Endothelial cell of umbilical vein (primary cell): ENCODE measurements around the gene CALML5. TPM values are rescaled to one million over a fixed set of nuclear protein-coding genes. Genes with fewer than 3 reads are reported as not detected.

Experiments
- BruUV-seq: library from RNA; stranded (reverse); fragments of 400-500 nt; replicated peaks from 2 replicates; lab custom pipeline; 2021; lab: Mats Ljungman, UMichigan
- CTCF ChIA-PET: fragments of 300-600, 350-600 bp; sonication (Branson Sonifier 250); formaldehyde crosslinking; loops from one replicate; lab custom pipeline; 2021; ENCODE audit warnings: antibody characterized with exemption, inconsistent platforms; lab: Charles Lee
- POLR2A ChIA-PET: fragments of 300-600, 350-600 bp; sonication (Branson Sonifier 250); formaldehyde crosslinking; loops from one replicate; lab custom pipeline; 2021; ENCODE audit warnings: antibody characterized with exemption, inconsistent platforms; lab: Charles Lee
- DNase-seq: peaks from one replicate; pipeline ENCODE4 v3.0.0-alpha.2; 2011; ENCODE audit warnings: low read depth, low spot score
- FAIRE-seq: peaks from 2 replicates; lab custom pipeline; 2011; peaks lifted over from hg19 to GRCh38; lab: Jason Lieb, UNC
- H2AFZ ChIP-seq: 2 replicates; pipeline ENCODE4 v1.6.0; 2012; ENCODE audit warnings: low read depth, low read length, control low read depth, inconsistent platforms
- H3K27ac ChIP-seq: 2 replicates; pipeline ENCODE4 v1.5.1; 2011; ENCODE audit warnings: low read depth, mild to moderate bottlenecking, control low read depth, low read length, moderate library complexity; ENCODE audit not compliant: insufficient read depth
- H3K27me3 ChIP-seq, 2 experiments: 2 replicates each; pipeline versions ENCODE4 v1.6.0 to v1.6.1; 2011; ENCODE audit warnings: low read length in 2 of 2, mixed read lengths in 1 of 2; ENCODE audit not compliant: control insufficient read depth in 2 of 2, insufficient read depth in 2 of 2
- H3K36me3 ChIP-seq, 2 experiments: 2 replicates in 1 of 2; 3 replicates in 1 of 2; pipeline ENCODE4 v1.5.1; 2011; ENCODE audit warnings: low read length in 2 of 2, mild to moderate bottlenecking in 1 of 2, moderate library complexity in 1 of 2; ENCODE audit not compliant: control insufficient read depth in 2 of 2, insufficient read depth in 2 of 2; ENCODE audit errors: extremely low read depth in 1 of 2
- H3K4me1 ChIP-seq: 3 replicates; pipeline ENCODE4 v1.5.1; 2011; ENCODE audit warnings: mild to moderate bottlenecking, low read length; ENCODE audit not compliant: control insufficient read depth, insufficient read depth; ENCODE audit errors: extremely low read depth
- H3K4me2 ChIP-seq: 2 replicates; pipeline ENCODE4 v1.6.1; 2011; ENCODE audit warnings: low read length, control low read depth, mixed read lengths; ENCODE audit not compliant: insufficient read depth
- H3K4me3 ChIP-seq, 3 experiments: fragments of 200-600 bp in 1 of 3; sonication (generic), shearing (Covaris generic) in 1 of 3; replicated peaks in 1 of 3; 2 replicates each; pipeline ENCODE4 v1.5.1; 2011 to 2016; ENCODE audit warnings: control low read depth in 3 of 3, low read length in 3 of 3, mild to moderate bottlenecking in 2 of 3, inconsistent platforms in 1 of 3, low read depth in 1 of 3, moderate library complexity in 1 of 3; ENCODE audit not compliant: insufficient read depth in 1 of 3
- H3K79me2 ChIP-seq: 2 replicates; pipeline ENCODE4 v1.6.0; 2012; ENCODE audit warnings: low read length, inconsistent platforms; ENCODE audit not compliant: control insufficient read depth, insufficient read depth
- H3K9ac ChIP-seq: replicated peaks from 2 replicates; pipeline ENCODE3; 2011; ENCODE audit warnings: low read length, control low read depth; ENCODE audit not compliant: insufficient read depth; ENCODE audit errors: extremely low read depth
- H3K9me1 ChIP-seq: replicated peaks from 3 replicates; pipeline ENCODE4 v1.6.0; 2011; ENCODE audit warnings: mild to moderate bottlenecking, low read length; ENCODE audit not compliant: control insufficient read depth, insufficient read depth; ENCODE audit errors: extremely low read depth
- H3K9me3 ChIP-seq: replicated peaks from 2 replicates; pipeline ENCODE4 v1.5.1; 2012; ENCODE audit warnings: low read length, inconsistent platforms; ENCODE audit not compliant: control insufficient read depth, insufficient read depth
- H4K20me1 ChIP-seq: replicated peaks from 2 replicates; pipeline ENCODE3; 2011; ENCODE audit warnings: mild to moderate bottlenecking, low read length; ENCODE audit not compliant: control insufficient read depth, insufficient read depth; ENCODE audit errors: extremely low read depth
- FOS ChIP-seq: IDR thresholded peaks from 2 replicates; pipeline ENCODE4 v1.6.1; 2011; ENCODE audit warnings: mild to moderate bottlenecking, low read length, moderate library complexity, borderline replicate concordance; ENCODE audit not compliant: insufficient read depth
- GATA2 ChIP-seq: IDR thresholded peaks from 2 replicates; pipeline ENCODE4 v1.7.0; 2011; ENCODE audit warnings: low read depth, mild to moderate bottlenecking, moderate library complexity, mixed read lengths, low read length; ENCODE audit not compliant: insufficient read length, insufficient read depth
- JUN ChIP-seq: IDR thresholded peaks from 2 replicates; pipeline ENCODE4 v1.6.1; 2011; ENCODE audit warnings: borderline replicate concordance, low read depth; ENCODE audit not compliant: insufficient read length, insufficient read depth
- MAX ChIP-seq: IDR thresholded peaks from 2 replicates; pipeline ENCODE4 v1.6.1; 2011; ENCODE audit not compliant: insufficient read depth, insufficient read length
- POLR2A ChIP-seq: IDR thresholded peaks from 2 replicates; pipeline ENCODE4 v1.6.1; 2012; ENCODE audit warnings: low read depth, mild to moderate bottlenecking, control low read depth, low read length
- POLR2AphosphoS5 ChIP-seq: IDR thresholded peaks from 2 replicates; pipeline ENCODE4 v1.6.1; 2012; ENCODE audit warnings: low read depth, mild to moderate bottlenecking, control low read depth, low read length, moderate library complexity; ENCODE audit not compliant: insufficient read depth
- dilution Hi-C: fragments of 300-500 bp; cut with MboI; formaldehyde crosslinking; loops from one replicate; pipeline ENCODE4 v1.15.0; 2019; ENCODE audit warnings: low sequenced_read_pairs; ENCODE audit not compliant: extremely low pct_ligation_motif_present
- intact Hi-C: fragments of 100-400 bp; cut with micrococcal nuclease; formaldehyde crosslinking; loops from one replicate; pipeline ENCODE4 v1.10.0; 2022
- polyA plus RNA-seq, 4 experiments: library from polyadenylated mRNA; depleted of rRNA in 3 of 4; stranded (reverse) in 3 of 4; unstranded in 1 of 4; fragments of >200 nt; gene quantifications; 2 replicates each; pipeline versions ENCODE4 v1.2.1 to v1.2.3, GENCODE V29; 2011 to 2012; ENCODE audit warnings: missing spikeins in 1 of 4
- total RNA-seq: library from RNA; stranded (reverse); gene quantifications from 2 replicates; pipeline ENCODE4 v1.2.3, GENCODE V29; 2021

Gene CALML5
- total and polyA plus RNA-seq, 2 donors (not counting 3 experiments of a cell fraction or from before 2014, with no cell fraction given) = not detected

GRCh38 chr10:5500910-5501309, 1.5 kb upstream of the CALML5 start:
- dilution Hi-C loops = no loop called here
- POLR2A ChIA-PET = no interaction called here

DNA sequence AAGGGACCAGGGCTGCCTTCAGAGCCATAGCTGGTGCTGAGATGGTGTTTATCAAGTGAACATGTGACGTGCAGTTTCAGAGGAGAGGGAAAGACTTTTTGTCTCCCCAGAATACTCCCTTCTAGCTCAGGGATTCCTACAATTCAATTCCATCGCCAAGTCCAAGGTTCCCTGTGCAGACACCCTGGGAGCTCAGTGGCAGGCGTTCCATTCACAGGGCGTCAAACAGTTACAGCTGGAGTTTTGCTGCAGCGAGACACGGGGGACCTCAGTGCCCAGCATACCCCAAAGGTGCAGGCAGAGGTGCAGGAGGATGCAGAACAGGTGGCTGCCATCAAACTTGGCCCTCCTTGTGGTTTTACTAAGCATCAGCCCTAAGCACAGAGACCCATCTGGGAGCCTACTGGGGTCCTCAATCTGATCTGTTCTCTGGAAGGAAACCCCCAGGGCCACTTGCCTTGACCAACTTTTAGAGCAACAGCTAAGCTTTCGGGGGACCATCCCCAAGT, 846 bp upstream of the CALML5 start:
- intact Hi-C loops = no loop called here
- Histone ChIP-seq H3K9me1 (no peaks in the 10 kb centered on the region), H3K9ac (no peak overlapping the region), H3K9me3 (no peaks in the 10 kb centered on the region), H3K36me3 (no peaks in the 10 kb centered on the region), H2AFZ (no peak overlapping the region), H4K20me1 (no peaks in the 10 kb centered on the region), H3K27ac (no peak overlapping the region), H3K4me1 (no peaks in the 10 kb centered on the region), H3K4me3 (no peak overlapping the region), H3K4me2 (no peak overlapping the region), H3K27me3 (peaks cover 1 to 2% of the 10 kb centered on the region in 2 experiments), H3K79me2 (no peaks in the 10 kb centered on the region)
- ChIA-PET CTCF (interaction anchor here (1.0 kb wide), 1 partner anchor 123 kb away, joined by 3 read pairs; no protein-coding TSS in a partner anchor), POLR2A (no interaction called here)
- DNase-seq (no peak), FAIRE-seq (no peak)
- dilution Hi-C loops = no loop called here
- TF ChIP-seq POLR2AphosphoS5 (no peak), GATA2 (no peak), JUN (no peak), MAX (no peak), FOS (no peak)
- no TSS peak for BruUV-seq

More at GRCh38 chr10:5500910-5501309, 1.5 kb upstream of the CALML5 start:
- H3K9me3 ChIP-seq = no peaks in the 10 kb centered on the region
- no peak overlapping the region for H3K27ac ChIP-seq
- no peaks in the 10 kb centered on the region for H3K36me3 ChIP-seq
- TF ChIP-seq POLR2A = no peak
- no peak for TF ChIP-seq POLR2AphosphoS5
- TF ChIP-seq FOS = no peak
- H3K4me2 ChIP-seq = no peak overlapping the region
- H3K79me2 ChIP-seq = no peaks in the 10 kb centered on the region
- no peak overlapping the region for H2AFZ ChIP-seq
- CTCF ChIA-PET = interaction anchor here (1.0 kb wide), 1 partner anchor 9 kb away, joined by 5 read pairs; no protein-coding TSS in a partner anchor
- DNase-seq (no peak), FAIRE-seq (no peak)
- no TSS peak for BruUV-seq
- no peak overlapping the region for H3K4me3 ChIP-seq
- no peak overlapping the region for H3K9ac ChIP-seq
- no peaks in the 10 kb centered on the region for H3K4me1 ChIP-seq
- no peaks in the 10 kb centered on the region for H4K20me1 ChIP-seq
- H3K27me3 ChIP-seq = peaks cover 1 to 2% of the 10 kb centered on the region in 2 experiments
- no peaks in the 10 kb centered on the region for H3K9me1 ChIP-seq
- intact Hi-C loops = no loop called here
